Stomach smooth muscle (tissue), 2 donors: Measurements from ENCODE around the gene IPO9.

Experiments used
- H3K27ac ChIP-seq: one replicate; pipeline ENCODE4 v1.7.0; 2013; ENCODE audit warnings: mild to moderate bottlenecking, low read length, inconsistent platforms
- H3K27me3 ChIP-seq, 2 donors: one replicate each; pipeline ENCODE4 v1.7.0; 2013; ENCODE audit warnings: low read length in 2 of 2; ENCODE audit not compliant: insufficient read depth in 2 of 2, control insufficient read depth in 1 of 2
- H3K36me3 ChIP-seq, 2 donors: one replicate each; pipeline ENCODE4 v1.7.0; 2013; ENCODE audit warnings: low read length in 2 of 2; ENCODE audit not compliant: control insufficient read depth in 2 of 2, insufficient read depth in 2 of 2
- H3K4me1 ChIP-seq: one replicate; pipeline ENCODE4 v1.7.0; 2013; ENCODE audit warnings: low read length; ENCODE audit not compliant: control insufficient read depth, insufficient read depth
- H3K4me3 ChIP-seq, 2 donors: one replicate each; pipeline ENCODE4 v1.7.0; 2013; ENCODE audit warnings: low read length in 2 of 2
- H3K9ac ChIP-seq, 2 donors: one replicate each; pipeline ENCODE4 v1.7.0; 2013; ENCODE audit warnings: low read length in 2 of 2, mild to moderate bottlenecking in 1 of 2
- H3K9me3 ChIP-seq, 2 donors: one replicate each; pipeline ENCODE4 v1.7.0; 2013; ENCODE audit warnings: low read length in 2 of 2; ENCODE audit not compliant: control insufficient read depth in 2 of 2
- donor health status: healthy.
- donor health status: Pancreatic carcinoma.

IPO9 gene

DNA sequence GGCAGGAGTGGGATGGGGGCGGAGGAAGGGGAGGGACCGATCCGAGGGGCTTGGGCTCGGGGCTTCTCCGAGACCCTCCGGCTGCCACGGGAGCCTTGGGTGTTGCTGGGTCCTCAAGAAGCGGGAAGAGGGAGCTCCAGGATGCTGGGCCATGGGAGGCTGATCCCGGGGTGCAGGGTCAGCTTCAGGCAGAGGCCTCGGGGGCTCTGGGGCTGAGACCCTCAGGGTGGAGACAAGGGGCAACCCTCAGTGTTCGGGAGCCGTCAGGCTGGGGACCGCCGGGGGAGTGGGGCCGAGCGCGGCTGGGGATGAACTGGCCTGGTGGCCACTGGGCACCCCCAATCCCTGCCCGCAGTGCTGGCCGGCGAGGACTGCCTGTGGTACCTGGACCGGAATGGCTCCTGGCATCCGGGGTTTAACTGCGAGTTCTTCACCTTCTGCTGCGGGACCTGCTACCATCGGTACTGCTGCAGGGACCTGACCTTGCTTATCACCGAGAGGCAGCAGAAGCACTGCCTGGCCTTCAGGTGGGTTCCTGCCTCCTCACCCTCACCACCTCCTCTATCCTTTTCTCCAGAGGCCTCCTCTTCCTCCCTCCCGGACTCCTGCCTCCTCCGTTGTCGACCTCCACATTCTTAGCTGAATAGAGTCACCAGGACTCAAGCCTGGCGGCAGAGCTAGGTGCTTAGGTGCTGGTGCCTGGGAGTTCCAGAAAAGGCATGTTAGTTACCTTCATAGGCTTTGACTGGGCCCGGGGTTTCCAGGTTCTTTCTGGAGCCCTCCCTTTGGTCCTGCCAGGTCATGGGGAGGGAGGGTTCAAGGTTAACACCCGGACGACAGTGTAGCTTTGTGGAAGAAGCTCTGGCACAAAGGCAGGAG, 60.4 kb downstream of the IPO9 start:
- Histone ChIP-seq H3K4me1 (peaks cover 64% of the 10 kb centered on the region), H3K27ac (peak overlapping the region; percentile 81)

DNA sequence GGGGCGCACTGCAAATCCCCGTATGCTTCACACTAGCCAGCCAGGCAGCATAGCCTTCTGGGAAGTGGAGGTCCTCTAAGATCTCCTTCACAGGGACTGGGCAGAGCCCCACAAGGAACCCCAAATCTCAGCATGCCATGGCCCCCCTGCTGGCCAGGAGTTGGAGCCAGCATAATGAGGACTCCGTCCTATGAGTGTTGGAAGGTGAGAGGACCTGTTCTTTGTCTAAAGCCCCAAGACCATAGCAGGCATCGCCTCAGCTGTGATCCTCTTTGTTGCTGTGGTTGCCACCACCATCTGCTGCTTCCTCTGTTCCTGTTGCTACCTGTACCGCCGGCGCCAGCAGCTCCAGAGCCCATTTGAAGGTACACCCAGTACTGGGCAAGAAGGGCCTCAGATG, 61.3 kb downstream of the IPO9 start:
- no peaks in the 10 kb centered on the region for H3K9me3 ChIP-seq
- H3K4me1 ChIP-seq, result peaks cover 59% of the 10 kb centered on the region
- H3K27me3 ChIP-seq, result no peaks in the 10 kb centered on the region
- H3K9ac ChIP-seq, result peak overlapping the region in 1 of 2 donors; percentile 13
- no peaks in the 10 kb centered on the region for H3K36me3 ChIP-seq
- H3K4me3 ChIP-seq, result no peak overlapping the region
- peak overlapping the region; percentile 53 for H3K27ac ChIP-seq

More for the DNA sequence above, 60.4 kb downstream of the IPO9 start:
- H3K9me3 ChIP-seq, result no peaks in the 10 kb centered on the region
- H3K9ac ChIP-seq, result peak overlapping the region; percentile 64 to 79
- no peaks in the 10 kb centered on the region for H3K27me3 ChIP-seq
- no peaks in the 10 kb centered on the region for H3K36me3 ChIP-seq
- H3K4me3 ChIP-seq, result peak overlapping the region; percentile 52 to 83

DNA sequence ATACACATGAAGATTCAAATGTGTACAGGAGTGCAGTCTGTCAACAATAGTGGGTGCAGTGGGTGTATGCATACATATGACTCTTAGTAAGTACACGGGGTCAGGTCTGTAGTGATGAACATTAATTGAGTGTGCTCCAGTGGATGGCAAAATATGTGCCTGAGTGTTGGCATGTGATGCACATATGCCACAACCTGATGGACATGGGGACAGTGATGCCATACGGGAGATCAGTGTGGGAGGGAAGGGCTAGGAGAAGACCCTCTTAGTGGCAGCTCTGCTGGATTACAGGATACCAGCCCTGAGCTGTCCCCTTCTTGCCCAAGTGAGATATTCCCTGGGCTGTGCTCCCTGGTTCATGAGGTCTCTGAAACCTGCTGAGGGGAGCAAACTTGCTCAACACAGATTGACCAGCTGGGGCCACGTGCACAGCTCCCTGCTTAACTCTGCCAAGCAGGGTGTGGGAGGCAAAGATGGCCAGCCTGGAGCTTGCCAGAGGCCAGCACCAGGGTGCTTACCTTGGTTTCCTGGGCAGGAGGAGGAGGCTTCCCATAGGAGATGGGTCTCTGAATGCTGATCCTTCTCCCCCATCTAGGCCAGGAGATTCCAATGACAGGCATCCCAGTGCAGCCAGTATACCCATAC, 62.0 kb downstream of the IPO9 start:
- H3K27ac ChIP-seq, result peak overlapping the region; percentile 53
- no peaks in the 10 kb centered on the region for H3K36me3 ChIP-seq
- no peak overlapping the region for H3K9ac ChIP-seq
- peaks cover 60% of the 10 kb centered on the region for H3K4me1 ChIP-seq
- H3K27me3 ChIP-seq, result no peaks in the 10 kb centered on the region
- no peak overlapping the region for H3K4me3 ChIP-seq
- no peaks in the 10 kb centered on the region for H3K9me3 ChIP-seq

DNA sequence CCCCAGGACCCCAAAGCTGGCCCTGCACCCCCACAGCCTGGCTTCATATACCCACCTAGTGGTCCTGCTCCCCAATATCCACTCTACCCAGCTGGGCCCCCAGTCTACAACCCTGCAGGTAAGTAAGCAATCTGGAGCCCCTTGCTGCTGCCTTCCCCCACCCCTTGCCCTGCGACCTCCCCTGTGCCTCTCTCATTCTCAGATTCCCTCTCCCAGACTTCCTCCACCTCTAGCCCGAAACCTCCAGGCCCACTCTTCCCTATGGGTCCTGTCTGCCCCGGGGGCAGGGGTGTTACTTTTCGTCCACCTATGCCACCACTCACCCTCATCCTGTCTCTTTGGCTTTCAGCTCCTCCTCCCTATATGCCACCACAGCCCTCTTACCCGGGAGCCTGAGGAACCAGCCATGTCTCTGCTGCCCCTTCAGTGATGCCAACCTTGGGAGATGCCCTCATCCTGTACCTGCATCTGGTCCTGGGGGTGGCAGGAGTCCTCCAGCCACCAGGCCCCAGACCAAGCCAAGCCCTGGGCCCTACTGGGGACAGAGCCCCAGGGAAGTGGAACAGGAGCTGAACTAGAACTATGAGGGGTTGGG, 62.6 kb downstream of the IPO9 start:
- H3K27ac ChIP-seq, result peak overlapping the region; percentile 49

DNA sequence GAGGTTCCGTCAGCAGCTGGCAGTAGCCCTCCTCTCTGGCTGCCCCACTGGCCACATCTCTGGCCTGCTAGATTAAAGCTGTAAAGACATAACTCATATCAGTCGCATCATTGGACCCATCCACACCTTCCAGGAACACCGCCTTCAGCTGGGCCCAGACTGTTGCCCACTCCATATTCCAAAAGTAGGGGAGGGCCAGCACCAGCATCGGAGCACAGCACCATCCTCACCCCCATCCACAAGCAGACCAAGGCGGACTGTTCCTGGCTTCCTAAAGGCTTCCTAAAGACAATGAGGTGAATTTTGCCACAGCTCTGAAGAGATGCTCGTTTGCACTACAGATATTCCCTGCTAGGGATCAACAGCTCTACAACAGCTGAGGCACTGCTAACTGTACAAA, 63.3 kb downstream of the IPO9 start:
- peak overlapping the region; percentile 49 for H3K27ac ChIP-seq

More for the DNA sequence above, 62.6 kb downstream of the IPO9 start:
- no peak overlapping the region for H3K4me3 ChIP-seq
- peaks cover 0 to 2% of the 10 kb centered on the region in 2 donors for H3K36me3 ChIP-seq
- no peaks in the 10 kb centered on the region for H3K27me3 ChIP-seq
- no peak overlapping the region for H3K9ac ChIP-seq
- H3K4me1 ChIP-seq, result peaks cover 66% of the 10 kb centered on the region
- H3K9me3 ChIP-seq, result no peaks in the 10 kb centered on the region

DNA sequence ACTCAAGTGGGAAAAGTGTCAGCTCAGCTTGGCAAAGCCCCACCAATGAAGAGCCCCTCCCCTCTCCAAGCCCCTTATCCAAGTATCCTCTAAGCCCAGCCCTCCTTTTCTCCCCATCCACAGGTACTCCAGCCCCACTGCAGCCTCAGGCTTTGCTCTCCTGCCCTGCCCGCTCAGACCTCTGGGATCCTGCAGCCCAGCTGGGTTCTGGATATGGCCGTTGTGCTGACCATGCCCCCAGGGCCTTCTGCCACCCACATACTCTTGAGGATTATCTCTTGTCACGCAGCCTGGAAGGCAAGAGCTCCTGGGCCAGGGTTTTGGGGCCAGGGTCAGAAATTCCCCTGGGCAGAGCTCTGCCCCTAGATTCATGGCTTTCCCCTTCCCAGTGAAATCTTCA, 64.5 kb downstream of the IPO9 start:
- no peaks in the 10 kb centered on the region for H3K9me3 ChIP-seq
- peak overlapping the region in 1 of 2 donors; percentile 21 for H3K9ac ChIP-seq
- H3K27ac ChIP-seq, result peak overlapping the region; percentile 94
- H3K36me3 ChIP-seq, result peaks cover 10 to 19% of the 10 kb centered on the region in 2 donors
- H3K27me3 ChIP-seq, result no peaks in the 10 kb centered on the region
- no peak overlapping the region for H3K4me3 ChIP-seq
- H3K4me1 ChIP-seq, result peaks cover 77% of the 10 kb centered on the region

More for the DNA sequence above, 63.3 kb downstream of the IPO9 start:
- Histone ChIP-seq H3K4me1 (peaks cover 72% of the 10 kb centered on the region), H3K36me3 (peaks cover 0 to 9% of the 10 kb centered on the region in 2 donors), H3K4me3 (no peak overlapping the region), H3K9me3 (no peaks in the 10 kb centered on the region), H3K9ac (no peak overlapping the region), H3K27me3 (no peaks in the 10 kb centered on the region)

DNA sequence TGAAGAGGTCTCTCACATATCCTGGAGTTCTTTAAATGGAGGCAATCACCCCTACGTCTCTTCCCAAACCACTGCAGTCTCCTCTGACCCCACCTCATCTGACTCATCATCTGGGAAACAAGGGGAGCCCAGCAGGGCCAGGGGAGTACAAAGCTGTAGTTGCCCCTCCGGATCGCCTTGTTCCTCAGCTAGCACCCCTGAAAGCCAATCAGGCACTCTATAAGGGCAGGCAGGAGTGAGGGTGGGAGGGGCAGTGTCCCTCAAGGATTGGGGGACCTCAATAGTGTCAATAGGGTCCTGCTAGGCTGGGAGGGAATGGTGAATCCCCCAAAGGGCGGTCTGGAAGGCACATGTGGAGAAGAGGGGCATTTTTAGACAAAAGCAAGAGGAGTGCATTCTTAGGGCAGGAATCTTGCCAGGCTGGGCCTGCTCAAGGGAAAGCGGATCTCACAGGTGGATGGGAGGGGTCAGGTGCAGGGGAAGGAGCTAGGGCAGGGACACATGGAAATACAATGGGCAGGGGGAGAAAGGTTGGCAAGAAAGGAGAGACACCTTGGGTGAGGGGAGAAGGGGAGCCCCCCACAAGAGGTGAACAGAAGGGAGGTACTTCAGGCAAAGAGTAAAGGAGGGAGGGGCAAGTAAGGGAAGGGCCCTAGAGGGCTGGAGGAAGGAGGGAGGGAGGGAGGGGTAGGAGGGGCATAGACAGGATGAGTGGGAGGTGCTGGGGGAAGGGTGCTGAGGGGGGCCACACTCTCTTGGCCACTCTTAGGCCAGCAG, 65.6 kb downstream of the IPO9 start:
- peaks cover 77% of the 10 kb centered on the region for H3K4me1 ChIP-seq
- no peak overlapping the region for H3K9ac ChIP-seq
- no peak overlapping the region for H3K4me3 ChIP-seq
- H3K9me3 ChIP-seq, result no peaks in the 10 kb centered on the region
- H3K27me3 ChIP-seq, result no peaks in the 10 kb centered on the region
- peaks cover 12 to 23% of the 10 kb centered on the region in 2 donors for H3K36me3 ChIP-seq
- H3K27ac ChIP-seq, result peak overlapping the region; percentile 94

DNA sequence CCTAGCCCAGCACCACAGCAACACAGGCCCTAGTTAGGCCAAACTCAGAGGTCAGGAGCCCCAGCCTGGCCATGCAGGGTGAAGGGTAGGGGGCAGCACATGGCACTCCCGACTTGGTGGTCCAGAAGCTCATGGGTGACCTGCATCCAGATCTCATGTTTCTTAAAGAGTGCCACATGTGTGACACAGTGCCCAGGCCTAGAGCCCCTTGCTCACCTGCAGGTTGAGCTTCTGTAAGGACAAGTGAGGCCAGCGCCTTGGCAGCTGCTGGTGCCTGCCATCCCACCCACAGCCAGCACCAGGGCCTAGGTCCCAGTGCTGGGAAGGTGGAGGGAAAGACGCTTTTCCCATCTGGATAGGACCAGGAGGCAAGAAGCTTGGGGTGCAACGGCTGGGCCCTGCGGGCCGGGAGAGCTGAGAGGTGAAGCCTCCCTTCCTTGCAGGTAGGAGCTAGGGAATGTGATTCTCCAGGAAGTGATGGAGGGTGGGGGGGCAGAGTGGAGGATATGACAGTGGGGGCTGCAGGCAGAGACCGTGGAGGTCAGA, 66.2 kb downstream of the IPO9 start:
- Histone ChIP-seq H3K9me3 (no peaks in the 10 kb centered on the region), H3K4me3 (no peak overlapping the region), H3K27me3 (no peaks in the 10 kb centered on the region), H3K36me3 (peaks cover 19 to 29% of the 10 kb centered on the region in 2 donors), H3K27ac (peak overlapping the region; percentile 94), H3K9ac (no peak overlapping the region), H3K4me1 (peaks cover 78% of the 10 kb centered on the region)

DNA sequence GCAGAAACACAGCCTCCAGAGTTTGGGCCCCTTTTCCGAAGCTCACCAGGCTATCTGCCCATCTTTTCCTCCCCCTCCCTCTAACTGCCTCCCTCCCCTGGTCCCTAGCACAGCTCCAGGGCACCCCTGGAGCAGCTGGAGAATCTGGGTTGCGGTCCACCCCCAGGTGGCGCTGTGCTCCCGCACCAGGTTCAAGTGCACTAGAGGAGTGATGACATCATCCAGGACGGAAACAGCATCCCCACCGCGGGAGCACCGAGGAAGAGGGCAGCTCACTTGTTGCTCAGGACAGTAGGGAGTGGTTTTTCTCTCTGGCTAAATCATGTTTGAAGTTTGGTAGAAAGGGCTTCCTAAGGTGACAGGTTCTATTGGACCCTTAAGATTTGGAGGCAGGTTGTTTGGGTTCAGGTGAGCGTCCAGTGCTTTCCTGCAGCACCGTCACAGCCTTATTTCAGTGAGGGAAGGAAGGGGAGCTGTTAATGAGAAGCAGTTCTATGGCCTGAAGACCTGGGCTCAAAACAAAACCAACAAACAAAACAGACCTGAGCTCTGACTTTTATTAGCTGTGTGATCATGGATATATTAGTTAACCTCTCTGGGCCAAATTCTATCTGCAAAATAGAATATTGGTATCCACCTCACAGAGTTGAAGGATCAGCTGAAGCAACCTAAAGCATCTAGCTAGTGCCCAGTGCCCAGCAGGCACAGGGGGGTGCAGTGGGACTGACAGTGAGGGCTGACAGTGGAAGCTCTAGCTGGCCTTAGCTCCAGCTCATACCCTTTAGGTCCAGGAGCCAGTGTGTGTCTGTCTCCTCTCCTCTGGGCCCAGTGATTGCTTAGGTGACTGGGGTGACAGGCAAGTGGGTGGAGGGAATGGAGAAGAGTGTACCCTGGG, 67.2 kb downstream of the IPO9 start:
- H3K27ac ChIP-seq, result peak overlapping the region; percentile 94
- peak overlapping the region; percentile 34 to 71 for H3K9ac ChIP-seq
- no peaks in the 10 kb centered on the region for H3K27me3 ChIP-seq
- no peaks in the 10 kb centered on the region for H3K9me3 ChIP-seq
- H3K36me3 ChIP-seq, result peaks cover 25 to 32% of the 10 kb centered on the region in 2 donors
- peak overlapping the region in 1 of 2 donors; percentile 40 for H3K4me3 ChIP-seq
- H3K4me1 ChIP-seq, result peaks cover 76% of the 10 kb centered on the region
